Measurements from ENCODE around the gene CDK6.
A peak's percentile ranks its signal among the peaks of the same experiment; 100 is the strongest.

CDK6 gene

GRCh38 chr7:92671505-92672169, 164.7 kb downstream of the CDK6 start:
- no peak for DNase-seq

- no peak for DNase-seq
These were observed 166.0 kb downstream of the CDK6 start for GRCh38 chr7:92670204-92670851.

DNA sequence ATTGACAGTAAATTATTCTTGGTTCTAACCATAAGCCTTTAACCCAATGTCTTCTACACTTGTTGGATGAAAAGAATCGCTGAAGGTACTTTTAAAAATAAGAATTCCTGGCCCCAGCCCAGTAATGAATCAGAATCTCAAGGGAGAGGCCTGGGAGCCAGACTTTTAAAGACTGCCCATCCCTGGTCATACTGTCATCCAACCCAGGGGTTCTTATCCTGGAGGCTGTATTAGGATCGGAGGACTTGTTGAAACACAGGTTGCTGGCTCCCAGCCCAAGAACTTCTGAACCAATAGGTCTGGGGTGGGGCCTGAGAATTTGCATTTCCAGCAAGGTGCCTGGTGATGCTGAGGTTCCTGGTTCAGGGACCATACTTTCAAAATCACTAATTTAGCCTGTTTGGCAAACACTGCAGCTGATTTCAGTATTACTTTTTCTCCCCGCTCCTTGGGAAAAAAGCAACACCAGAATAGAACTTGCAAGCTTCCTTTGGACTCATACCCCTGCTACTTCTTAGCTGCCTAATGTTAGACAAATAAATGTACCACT, 166.7 kb downstream of the CDK6 start:
- no peak for DNase-seq

DNA sequence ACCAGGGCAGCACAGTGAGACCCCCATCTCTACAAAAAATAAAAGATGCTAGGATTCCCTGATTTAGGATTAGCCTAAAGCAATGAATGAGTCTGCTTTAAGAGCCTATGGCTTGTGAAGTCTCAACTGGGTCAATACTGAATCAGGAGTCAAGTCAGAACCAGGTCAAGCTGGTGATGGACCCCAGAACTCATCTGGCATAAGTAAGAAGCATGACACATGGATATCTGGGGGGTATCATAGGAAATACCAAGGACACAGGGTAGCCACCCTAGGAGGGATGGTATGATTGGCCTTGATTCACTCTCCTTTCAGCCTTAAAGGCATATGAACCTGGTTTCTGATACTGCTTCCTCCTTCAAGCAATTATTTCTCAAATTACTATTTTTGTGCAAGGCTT, 167.8 kb downstream of the CDK6 start:
- DNase-seq: no peak

DNA sequence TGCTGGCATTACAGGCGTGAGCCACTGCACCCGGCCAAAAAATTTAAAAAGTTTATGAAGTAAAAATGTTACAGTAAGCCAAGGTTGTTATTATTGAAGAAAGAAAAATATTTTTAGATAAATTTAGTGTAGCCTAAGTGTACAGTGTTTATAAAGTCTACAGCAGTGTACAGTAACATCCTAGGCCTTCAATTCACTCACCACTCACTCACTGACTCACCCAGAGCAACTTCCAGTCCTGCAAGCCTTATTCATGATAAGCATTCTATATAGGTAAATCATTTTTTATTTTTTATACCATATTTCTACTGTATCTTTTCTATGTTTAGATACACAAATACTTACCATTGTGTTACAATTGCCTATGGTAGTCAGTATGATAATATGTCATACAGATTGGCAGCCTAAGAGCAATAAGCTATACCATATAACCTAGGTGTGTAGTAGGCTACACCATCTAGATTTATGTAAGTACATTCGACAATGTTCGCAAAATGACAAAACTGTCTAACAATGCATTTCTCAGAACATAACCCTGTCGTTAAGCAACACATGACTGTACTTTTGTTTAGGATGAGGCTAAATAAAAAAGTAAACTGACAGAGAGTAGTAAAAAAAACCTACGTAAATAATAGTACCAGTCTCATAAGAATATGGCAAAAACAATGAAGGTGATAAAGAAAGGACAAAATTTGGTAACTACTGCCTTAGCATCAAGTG, 168.4 kb downstream of the CDK6 start:
- no peak for DNase-seq

DNA sequence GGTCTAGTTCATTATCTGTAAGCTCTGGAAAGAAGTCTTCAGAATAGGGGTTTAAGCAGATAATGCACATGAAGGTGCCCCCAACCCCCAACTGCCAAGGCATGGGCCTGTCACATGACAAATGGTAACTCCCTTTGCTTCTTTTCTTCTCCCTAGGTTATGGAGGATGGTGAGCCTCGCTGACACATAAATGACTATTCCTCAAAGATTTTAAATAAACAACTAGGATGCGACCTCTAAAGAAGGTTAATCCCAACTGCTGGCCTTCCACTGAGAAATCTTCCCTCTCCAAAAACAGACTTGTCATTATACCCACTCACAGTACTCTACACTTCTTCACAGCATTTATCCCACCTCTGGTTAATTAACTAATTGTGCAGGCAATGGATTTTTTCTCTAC, 170.4 kb downstream of the CDK6 start:
- DNase-seq: no peak

- no peak for DNase-seq
These were observed 174.7 kb downstream of the CDK6 start for GRCh38 chr7:92661651-92662050.

- no peak for DNase-seq
These were observed 177.7 kb downstream of the CDK6 start for GRCh38 chr7:92658671-92659070.

- DNase-seq: no peak
These were observed 179.0 kb downstream of the CDK6 start for GRCh38 chr7:92657391-92657790.

DNA sequence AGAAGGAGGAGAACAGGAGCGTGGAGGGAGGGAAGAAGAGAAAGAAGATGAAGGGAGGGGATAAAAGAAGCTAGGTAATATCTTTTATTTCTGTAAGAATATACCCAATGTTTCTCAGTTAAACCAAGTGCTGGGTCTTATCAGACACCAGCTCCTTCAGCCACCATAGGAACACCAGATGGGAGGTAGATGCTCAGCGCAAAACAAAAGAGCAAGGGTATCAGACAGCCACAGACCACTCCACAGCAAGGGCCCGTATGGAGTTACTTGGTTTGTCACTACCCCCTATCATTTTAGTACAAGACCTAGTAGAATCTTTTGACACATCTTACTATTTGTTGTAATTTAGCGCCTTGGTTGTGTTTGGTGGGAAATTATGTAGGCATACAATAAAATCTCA, 180.3 kb downstream of the CDK6 start:
- DNase-seq: no peak

DNA sequence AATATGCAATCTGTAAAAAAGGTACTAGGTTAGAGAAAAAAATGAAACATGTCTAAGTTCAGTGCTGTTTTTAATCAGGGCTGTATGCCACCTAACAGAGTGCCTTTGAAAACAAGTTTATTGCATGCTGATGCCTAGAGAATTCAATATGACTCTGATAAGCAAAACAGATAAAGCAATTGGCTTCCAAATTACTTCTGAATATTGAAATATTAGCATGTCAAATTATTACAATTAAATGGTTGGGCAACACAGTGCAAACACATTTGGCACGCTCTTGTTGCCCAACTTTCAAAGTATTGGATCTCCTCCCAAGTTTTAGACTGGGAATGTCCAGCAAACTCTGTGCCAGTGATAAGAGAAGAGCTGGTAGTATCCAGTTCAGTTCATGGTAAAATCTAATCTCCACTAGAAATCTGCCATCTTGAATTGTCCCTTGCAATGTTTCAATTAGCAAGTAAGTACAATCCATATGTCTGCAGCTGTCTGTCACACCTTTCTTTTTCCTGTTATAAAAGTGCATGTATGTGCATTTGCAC, 181.0 kb downstream of the CDK6 start:
- no peak for DNase-seq

GRCh38 chr7:92653136-92653535, 183.2 kb downstream of the CDK6 start:
- no peak for DNase-seq

DNA sequence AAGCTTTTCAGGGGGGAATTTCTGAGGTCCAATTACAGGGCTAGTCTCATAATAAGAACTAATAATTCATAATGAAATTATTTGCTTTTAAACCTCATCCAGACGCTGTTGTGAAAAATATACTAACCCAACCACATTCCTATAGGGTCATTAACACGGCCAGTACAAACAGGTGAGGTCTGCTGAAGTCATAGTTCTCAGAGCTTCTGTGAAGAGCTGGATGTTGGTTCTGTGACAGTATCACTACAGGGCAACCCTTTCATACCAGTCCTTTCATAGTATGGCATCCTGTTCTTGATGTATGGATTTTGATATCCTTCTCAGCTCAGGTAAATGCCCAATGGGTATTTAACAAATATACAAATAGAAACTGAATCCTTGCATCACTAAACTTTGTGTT, 183.8 kb downstream of the CDK6 start:
- no peak for DNase-seq

DNA sequence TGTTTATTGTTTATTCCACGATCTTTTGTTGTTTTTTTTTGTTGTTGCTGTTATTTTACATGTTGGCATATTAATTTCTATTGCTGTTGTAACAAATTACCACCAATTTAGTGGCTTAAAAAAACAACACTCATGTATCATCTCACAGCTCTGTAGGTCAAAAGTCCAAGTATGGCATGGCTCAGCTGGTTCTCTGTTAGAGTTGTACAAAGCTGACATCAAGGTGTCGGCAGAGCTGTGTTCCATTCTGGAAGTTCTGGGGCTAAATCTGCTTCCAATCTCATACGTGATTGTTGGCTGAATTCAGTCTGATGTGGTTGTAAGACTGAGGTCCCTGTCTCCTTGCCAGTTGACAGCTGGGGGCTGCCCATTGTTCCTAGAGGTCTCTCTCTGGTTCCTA, 186.0 kb downstream of the CDK6 start:
- no peak for DNase-seq

- peak; percentile 19 for DNase-seq
These were observed 188.3 kb downstream of the CDK6 start for GRCh38 chr7:92648067-92648466.

GRCh38 chr7:92647652-92648051, 188.7 kb downstream of the CDK6 start:
- no peak for DNase-seq

DNA sequence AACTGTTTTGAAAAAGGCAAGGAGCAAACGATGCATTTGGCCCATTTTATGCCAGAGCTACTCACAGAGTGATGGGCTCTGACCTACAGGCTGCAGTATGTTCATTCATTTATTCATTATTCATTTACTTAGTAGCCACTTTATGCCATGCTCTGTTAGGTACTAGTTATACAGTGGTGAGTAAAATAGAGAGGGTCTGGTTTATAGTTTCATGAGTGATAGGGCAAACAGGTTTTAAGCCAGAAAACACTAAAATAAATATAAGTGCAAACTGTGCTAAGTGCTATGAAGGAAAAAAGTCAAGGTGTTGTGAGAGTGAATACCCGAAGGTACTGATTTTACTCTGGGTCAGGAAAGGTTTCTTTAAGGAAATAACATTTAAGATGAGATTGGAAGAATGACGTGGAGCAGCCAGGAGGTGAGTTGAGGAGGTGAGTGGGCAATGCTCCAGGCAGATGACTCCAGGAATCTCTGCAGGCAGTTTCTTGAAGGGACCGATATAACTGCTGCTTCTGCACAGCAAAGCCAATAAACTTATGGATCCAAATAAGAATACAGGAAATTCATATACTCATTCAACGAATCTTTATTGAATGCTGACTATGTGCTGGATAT, 189.3 kb downstream of the CDK6 start:
- DNase-seq: peak; percentile 13

DNA sequence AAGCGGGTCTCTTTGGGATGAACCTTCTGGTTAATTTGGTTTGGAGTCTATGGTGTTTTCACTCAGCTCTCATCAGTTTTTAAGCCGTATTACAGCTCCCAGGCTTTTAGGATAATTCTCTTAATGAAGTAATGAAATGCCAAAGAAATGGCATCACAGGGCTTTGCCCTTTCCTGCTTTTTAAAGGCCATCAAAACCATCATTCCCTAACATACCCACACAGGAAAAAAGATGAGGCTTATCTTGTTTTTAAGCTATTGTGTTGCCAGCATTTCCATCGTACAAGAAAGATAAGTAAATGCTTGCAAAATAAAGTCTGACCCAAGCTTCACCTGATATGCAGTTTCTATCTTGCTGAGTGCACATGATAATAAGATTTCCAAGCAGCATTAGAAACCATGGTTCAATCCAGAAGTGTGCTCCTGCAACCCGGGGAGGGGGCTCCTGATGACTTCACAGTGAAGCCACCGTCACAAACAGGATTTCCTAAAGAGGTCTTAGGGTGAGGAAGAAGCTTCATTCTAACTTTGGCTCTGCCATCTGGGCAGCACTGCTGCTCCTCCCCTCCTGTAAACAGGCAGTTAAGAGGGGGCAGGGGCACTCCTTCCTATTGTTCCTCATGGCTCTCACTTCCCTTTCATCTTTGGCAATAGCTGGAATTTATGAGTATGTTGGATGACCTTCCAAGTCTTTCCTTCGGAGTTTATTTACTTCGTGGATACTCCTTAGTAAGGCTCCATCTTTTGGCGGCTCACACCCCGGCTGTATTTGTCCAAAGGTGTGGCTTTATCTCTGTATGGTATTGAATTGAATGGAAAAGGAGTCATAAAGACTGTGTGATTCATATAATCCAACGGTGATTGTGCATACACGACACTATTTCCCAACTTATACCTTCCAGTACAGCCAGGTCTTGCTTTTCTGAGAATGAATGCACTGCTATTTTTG, 191.0 kb downstream of the CDK6 start:
- peak; percentile 93 for DNase-seq

DNA sequence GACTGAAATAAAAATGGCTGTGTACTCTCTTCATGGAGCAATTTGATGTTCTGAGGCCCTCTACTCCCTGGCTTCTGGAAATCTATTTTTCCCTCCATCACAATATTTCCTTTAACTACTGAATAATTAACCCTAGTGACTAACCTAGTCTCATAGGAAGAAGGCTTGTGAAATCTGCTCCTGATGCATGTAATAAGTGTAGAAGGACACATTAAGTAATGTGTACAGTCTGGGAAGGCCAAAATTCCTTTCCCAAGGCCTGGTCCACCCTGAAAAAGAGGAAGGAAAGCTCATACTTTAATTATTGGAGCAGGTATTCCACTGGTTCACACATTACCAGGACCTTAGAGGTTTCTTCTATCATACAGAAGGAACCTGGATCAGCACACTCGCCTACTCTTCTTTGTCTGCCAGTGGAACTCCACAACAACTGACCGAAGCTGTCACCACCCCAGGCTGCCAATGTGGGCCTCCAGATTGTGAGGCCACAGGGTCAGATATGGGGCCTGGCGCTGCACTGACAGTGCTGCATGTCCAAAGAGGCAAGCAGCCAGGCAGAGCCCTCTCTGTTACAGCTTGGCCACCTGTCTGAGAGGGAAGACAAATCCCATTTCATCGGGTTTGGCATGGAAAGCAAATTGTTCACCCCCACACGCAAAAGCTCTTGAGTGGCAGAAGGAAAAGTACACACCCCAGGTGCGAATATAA, 191.8 kb downstream of the CDK6 start:
- peak; percentile 30 for DNase-seq

- DNase-seq: no peak
These were observed 192.6 kb downstream of the CDK6 start for GRCh38 chr7:92643821-92644220.

DNA sequence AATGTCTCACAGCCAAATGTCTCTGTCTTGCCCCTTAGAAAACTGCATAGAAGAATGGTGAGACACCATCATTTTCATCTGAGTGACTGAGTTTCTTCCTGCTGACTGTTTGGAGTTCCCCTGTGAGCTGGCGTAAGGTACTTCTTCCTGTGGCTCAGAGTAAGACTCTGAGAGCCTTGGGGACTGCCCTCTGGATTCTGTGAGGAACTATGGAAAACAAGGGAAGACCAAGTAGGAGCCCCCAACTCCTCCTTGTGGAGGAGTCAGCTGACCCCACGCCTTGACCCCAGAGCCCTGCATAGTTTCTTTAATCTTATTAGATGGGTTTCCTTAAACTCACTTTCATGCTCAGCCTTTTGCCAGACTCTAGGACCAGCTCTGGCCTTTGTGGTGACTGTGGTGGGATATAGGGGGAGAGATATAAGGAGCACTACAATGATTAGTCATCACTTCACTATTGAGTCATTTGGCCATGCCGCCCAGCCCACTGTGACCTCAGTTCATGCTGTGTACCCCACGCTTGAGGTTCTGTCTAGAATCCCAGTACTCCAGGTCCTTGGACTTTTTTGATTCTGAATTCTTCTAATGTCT, 194.4 kb downstream of the CDK6 start:
- peak; percentile 16 for DNase-seq
